GM19351 (cell line): ENCODE measurements around the gene DLG3.
"Not testable (repeated sequence)": the region's sequence is repeated elsewhere in the genome, so short reads cannot be mapped to it uniquely, and the experiment has no call there.

Experiments used
- ATAC-seq: cut with Tn5 transposase; IDR thresholded peaks from one replicate; pipeline ENCODE4 v1.9.1; 2021; ENCODE audit warnings: mild to moderate bottlenecking, moderate library complexity; ENCODE audit not compliant: unreplicated experiment

Gene DLG3

DNA sequence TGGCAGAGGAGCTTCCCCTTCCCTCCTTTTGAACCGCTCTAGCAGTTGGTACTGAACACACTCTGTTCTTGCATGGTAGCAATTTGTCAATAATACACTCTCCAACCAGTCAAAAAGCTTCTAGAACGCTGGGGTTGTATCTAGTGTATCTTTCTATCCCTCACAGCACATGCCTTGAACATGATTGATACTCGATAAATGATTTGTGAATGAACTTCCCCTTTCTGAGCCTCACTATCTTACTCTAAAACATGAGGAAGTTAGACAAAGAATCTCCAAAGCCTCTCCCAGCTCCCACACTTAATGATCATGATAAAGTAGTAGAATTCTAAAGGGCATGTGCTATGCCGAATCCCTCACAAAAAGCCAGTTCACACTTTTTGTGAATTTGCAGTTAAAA is 64.4 kb downstream of the DLG3 start:
- ATAC-seq: no peak

DNA sequence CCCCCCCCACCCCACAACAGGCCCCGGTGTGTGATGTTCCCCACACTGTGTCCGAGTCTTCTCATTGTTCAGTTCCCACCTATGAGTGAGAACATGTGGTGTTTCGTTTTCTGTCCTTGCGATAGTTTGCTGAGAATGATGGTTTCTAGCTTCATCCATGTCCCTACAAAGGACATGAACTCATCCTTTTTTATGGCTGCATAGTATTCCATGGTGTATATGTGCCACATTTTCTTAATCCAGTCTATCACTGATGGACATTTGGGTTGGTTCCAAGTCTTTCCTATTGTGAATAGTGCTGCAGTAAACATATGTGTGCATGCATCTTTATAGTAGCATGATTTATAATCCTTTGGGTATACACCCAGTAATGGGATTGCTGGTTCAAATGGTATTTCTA is 70.6 kb downstream of the DLG3 start:
- not testable (repeated sequence) for ATAC-seq

DNA sequence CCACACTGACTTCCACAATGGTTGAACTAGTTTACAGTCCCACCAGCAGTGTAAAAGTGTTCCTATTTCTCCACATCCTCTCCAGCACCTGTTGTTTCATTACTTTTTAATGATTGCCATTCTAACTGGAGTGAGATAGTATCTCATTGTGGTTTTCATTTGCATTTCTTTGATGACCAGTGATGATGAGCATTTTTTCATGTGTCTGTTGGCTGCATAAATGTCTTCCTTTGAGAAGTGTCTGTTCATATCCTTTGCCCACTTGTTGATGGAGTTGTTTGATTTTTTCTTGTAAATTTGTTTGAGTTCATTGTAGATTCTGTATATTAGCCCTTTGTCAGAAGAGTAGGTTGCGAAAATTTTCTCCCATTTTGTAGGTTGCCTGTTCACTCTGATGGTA is 71.1 kb downstream of the DLG3 start:
- ATAC-seq: not testable (repeated sequence)

DNA sequence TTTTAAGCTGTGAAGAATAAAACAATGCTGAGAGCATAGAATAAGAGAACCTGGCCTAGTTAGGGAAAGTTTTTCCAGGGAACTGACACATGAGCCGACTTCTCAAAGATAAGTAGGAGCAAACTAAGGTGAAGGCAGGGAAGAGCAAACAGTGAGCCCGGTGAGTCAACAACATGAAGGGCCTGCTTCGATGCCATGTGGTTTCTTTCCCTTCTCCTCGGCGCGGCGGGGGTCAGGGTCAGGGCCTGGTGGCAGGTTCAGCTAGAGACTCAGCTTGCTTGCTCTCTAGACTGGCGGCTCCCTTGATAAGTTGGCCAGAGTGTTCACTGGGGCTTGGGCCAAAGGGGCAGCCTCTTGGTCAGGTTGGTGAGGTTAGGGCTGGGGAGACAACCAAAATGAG is 81.1 kb downstream of the DLG3 start:
- ATAC-seq: no peak

DNA sequence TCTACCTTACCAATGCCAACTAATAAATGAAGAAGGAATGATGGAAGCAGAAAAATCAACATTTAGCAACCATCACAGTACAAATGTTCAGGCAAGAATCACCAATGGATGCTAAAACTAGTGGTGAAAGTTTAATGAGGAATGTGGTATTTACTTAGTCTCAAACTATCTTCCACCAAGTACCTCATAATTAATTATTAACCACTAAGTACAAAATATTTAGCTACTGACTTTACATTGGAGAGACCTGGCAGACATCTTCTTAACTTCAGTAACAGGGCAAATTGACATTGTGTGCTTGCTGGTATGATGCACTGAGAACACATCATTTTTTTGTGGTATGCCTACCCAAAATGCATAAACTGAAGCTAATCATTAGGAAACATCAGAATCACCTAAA is 82.4 kb downstream of the DLG3 start:
- no peak for ATAC-seq

DNA sequence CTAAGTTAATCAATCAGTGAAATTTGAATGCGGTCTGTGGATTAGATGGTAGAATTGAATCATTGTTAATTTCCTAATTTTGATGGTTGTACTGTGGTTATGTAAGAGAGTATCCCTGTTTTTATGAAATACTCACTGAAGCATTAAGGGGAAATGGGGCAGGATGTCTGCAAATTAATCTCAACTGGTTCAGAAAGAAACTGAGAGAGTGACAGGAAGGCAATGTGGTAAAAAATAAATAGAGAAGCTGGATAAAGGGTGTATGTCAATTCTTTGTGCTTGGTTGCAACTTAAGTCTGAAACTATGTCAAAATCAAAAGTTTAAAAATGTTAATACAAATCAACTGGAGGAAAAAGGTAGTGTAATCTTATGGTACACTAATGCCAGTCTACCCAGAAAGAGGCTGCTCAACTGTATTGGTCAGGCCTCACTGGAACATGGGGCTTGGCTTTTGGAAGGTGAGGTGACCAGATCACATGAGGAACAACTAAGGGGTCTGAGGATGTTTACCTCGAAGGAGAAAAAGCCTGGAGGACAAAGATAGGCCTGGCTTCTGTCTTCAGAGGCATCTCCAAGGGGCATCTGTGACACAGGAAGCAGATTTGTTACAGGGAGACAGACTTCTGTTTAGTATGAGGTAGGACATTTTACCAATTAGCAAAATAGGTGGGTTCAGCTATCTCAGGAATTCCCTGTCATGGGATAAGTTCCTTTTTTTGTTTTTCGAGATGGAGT is 83.1 kb downstream of the DLG3 start:
- no peak for ATAC-seq

DNA sequence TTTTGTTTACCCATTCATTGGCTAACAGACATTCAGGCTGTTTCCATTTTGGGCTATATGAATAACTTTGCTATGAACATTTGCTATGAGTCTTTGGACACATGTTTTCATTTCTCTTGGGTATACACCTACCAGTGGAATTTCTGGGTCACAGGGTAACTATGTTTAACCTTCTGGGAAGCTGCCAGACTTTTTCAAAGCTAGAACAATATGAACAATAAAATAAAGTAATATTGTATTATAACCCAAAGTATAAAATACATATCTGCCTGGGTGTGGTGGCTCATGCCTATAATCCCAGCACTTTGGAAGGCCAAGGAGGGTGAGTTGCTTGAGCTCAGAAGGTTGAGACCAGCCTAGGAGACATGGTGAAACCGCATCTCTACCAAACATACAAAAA is 90.6 kb downstream of the DLG3 start:
- no peak for ATAC-seq

DNA sequence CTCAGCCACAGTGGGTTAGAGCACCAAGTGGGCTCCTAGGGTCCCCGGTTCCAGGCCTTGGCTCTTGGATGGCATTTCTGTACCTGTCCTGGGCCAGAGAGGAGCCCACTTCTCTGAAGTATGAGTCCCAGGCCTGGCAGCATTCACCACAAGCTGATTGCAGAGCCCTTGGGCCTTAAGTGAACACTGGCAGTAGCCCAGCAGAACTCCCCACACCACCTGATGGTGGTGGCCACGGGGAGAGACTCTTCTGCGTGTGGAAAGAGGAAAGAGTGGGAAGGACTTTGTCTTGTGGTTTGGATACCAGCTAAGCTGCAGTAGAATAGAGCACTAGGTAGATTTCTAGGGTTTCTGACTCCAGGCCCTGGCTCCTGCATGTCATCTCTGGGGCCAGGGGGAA is 104.8 kb downstream of the DLG3 start:
- no peak for ATAC-seq

DNA sequence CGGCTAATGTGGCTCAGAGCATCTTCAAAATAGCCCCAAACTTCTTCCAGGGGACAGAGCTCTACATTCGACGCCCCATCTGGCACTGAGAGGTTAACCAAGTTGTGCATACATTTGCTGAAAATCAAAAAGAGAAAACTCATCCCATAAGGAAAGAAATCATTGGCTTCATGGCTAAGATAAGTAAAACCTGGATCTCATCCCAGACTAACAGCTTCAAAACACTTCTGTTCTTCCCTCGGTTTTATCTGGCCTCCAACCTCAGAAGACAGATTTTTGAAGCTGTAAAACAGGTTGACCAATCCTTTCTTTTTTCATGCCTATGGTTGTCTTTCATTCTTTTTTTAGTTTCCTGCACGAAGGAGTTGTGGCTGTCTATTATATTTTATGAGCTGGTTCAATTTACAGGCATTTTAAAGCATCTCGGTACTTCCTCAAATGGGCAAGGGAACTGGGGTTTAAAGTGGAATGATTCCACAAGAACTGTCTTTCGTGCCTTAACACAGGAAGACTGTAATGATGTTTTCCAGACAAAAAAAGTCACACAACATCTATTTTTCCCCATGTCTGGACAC is 107.6 kb downstream of the DLG3 start:
- ATAC-seq: no peak

DNA sequence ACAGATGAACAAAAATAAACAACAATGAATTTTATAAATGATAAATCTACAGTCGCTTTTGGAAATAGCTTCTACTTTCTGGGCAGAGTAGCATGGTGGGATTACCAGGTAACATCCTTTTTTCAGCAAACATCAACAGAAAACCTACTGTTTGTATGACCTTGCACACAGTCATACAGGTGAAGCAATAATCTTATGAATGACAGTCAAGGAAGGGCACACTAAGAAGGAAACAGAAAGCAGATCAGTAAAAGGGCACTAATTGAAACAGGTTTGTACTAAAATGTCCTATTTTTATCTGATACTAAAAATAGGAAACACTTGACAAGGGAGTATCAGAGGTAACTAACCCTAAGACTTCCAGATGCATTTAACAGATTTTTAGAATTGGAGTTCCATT is 108.9 kb downstream of the DLG3 start:
- ATAC-seq: peak; percentile 57

DNA sequence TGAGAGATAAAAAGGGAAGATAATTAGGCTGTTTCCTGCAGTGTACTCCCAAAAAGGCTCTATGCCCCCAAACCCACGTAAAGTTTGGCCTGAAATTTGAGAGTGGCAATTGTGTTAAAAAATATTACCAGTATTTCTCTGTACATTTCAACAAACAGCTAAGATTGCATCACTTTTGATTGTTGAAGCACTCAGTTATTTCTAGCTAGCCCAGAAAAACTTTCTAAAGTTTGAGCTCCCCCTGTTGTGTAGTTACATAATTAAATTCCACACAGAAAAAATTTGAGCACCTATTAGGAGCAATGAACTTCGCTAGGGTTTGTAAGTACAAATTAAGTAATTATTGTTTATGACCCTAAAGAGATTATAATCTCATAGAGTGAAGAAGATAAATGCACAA is 109.4 kb downstream of the DLG3 start:
- no peak for ATAC-seq

DNA sequence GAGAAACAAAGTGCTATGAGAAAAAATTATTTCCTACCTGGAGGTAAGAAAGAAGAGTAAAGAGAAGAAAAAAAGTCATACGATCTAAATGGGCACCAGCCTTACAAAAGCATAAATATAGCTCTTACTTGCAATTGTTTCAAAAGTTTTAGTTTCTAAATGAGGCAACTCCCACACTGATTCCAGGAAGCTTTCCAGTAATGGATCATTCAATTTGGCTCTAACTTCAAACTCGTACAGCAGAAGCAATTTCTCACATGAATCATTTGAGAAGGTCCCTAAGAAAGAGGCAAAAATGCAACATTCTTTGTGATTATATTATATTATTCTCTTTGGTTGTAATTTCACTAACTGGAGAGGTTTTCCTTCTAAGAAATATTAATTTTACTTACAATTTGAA is 109.9 kb downstream of the DLG3 start:
- no peak for ATAC-seq

DNA sequence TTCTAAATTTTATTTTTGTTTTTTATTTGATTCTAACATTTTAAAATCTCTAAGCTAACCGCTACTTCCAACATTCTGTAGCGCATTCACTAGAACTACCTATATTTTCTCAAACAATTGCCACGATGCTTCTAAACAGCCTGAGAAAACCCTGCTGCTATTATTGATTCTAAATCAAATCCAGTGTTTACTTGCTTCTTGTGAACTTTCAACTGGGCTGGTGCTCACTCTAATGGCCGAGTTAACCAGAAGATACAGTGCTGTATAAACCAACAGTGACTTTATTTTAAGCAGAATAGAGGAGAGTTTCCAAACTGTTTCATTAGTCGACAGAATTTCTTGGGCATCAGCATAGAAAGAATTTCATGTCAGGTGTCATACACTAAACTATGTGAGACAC is 110.3 kb downstream of the DLG3 start:
- ATAC-seq: no peak
